ENCODE data around the gene ZFPM1.

DNA sequence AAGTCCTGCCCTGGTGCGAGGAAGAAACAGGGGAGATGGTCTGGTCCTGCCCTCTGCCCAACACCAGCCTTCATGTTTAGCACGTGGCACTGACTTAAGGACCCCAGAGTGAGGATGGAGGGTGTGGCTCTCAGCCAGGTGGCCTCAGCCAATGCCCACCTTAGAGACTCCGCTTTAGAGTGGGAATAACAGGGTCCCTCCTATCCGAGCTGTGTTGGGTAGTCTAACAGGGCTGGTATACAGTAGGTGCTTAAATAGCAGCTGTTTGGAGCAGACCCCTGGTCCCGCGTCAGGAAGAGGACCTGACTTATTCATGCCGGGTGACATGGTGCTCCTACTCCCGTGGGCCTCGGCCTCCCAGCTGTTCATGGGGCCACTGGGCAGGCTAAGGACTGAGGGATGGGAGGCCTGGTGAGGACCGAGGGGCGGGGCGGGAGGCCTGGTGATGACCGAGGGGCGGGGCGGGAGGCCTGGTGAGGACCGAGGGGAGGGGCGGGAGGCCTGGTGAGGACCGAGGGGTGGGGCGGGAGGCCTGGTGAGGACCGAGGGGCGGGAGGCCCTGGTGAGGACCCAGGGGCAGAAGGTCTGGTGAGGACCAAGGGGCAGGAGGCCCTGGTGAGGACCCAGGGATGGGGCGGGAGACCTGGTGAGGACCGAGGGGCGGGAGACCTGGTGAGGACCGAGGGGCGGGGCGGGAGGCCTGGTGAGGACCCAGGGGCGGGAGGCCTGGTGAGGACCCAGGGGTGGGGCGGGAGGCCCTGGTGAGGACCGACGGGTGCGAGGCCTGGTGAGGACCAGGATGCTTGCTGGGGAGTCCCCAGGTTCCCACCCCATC lies 7.6 kb downstream of the ZFPM1 start:
- TF ChIP-seq, protein P1, sequence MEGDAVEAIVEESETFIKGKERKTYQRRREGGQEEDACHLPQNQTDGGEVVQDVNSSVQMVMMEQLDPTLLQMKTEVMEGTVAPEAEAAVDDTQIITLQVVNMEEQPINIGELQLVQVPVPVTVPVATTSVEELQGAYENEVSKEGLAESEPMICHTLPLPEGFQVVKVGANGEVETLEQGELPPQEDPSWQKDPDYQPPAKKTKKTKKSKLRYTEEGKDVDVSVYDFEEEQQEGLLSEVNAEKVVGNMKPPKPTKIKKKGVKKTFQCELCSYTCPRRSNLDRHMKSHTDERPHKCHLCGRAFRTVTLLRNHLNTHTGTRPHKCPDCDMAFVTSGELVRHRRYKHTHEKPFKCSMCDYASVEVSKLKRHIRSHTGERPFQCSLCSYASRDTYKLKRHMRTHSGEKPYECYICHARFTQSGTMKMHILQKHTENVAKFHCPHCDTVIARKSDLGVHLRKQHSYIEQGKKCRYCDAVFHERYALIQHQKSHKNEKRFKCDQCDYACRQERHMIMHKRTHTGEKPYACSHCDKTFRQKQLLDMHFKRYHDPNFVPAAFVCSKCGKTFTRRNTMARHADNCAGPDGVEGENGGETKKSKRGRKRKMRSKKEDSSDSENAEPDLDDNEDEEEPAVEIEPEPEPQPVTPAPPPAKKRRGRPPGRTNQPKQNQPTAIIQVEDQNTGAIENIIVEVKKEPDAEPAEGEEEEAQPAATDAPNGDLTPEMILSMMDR (conservative IDR thresholded peaks at IDR 0.05; ENCODE audit: low read length) = no peak
- no peak for TF ChIP-seq EZH2phosphoT487 (IDR thresholded peaks at IDR 0.05; ENCODE audit: borderline replicate concordance, low read depth, low read length)

Measured in OCI-LY7 (cell line).